PC-9 (cell line): ENCODE results near the gene FBN1. TPM values are rescaled to one million over a fixed set of nuclear protein-coding genes. Genes with fewer than 3 reads are reported as not detected.

Experiments used
- BruUV-seq: library from RNA; stranded (reverse); fragments of 400-500 nt; replicated peaks from 2 replicates; lab custom pipeline; 2021; lab: Mats Ljungman, UMichigan
- CTCF ChIA-PET: fragments of 300-600 bp; sonication (Branson Sonifier 250); formaldehyde crosslinking; loops from one replicate; lab custom pipeline; 2022; ENCODE audit warnings: antibody characterized with exemption; lab: Charles Lee
- POLR2A ChIA-PET: fragments of 300-600 bp; sonication (Branson Sonifier 250); formaldehyde crosslinking; loops from one replicate; lab custom pipeline; 2022; ENCODE audit warnings: antibody characterized with exemption; ENCODE audit not compliant: unreplicated experiment; lab: Charles Lee
- DNase-seq, 2 experiments: peaks; one replicate each; pipeline versions ENCODE4 v3.0.0 to v3.0.0-alpha.2; 2015 to 2022; ENCODE audit warnings: mixed read lengths in 1 of 2
- H2AFZ ChIP-seq: fragments of 200-600 bp; sonication (generic); 2 replicates; pipeline ENCODE4 v1.8.1; 2017; ENCODE audit warnings: antibody characterized with exemption
- H3F3A ChIP-seq: fragments of 200-600 bp; sonication (generic); 2 replicates; pipeline ENCODE4 v1.8.1; 2017; ENCODE audit warnings: antibody characterized with exemption, mild to moderate bottlenecking, low read depth; ENCODE audit not compliant: insufficient read depth
- H3K27ac ChIP-seq: fragments of 200-600 bp; sonication (generic); 2 replicates; pipeline ENCODE4 v1.6.1; 2016; ENCODE audit warnings: mixed run types
- H3K27me3 ChIP-seq: fragments of 200-600 bp; sonication (generic); 2 replicates; pipeline ENCODE4 v1.6.1; 2016; ENCODE audit warnings: low read depth, mixed run types; ENCODE audit not compliant: insufficient read depth
- H3K36me3 ChIP-seq: fragments of 200-600 bp; sonication (generic); 2 replicates; pipeline ENCODE4 v1.6.1; 2016; ENCODE audit warnings: low read depth, mixed run types
- H3K4me1 ChIP-seq: fragments of 200-600 bp; sonication (generic); replicated peaks from 2 replicates; pipeline ENCODE4 v1.6.1; 2016; ENCODE audit warnings: mixed run types; ENCODE audit not compliant: insufficient read depth
- H3K4me2 ChIP-seq: fragments of 200-600 bp; sonication (generic); 2 replicates; pipeline ENCODE4 v1.6.1; 2017; ENCODE audit warnings: mixed run types
- H3K4me3 ChIP-seq: fragments of 200-600 bp; sonication (generic); 2 replicates; pipeline ENCODE4 v1.6.1; 2016; ENCODE audit warnings: mixed run types
- H3K79me2 ChIP-seq: fragments of 200-600 bp; sonication (generic); 2 replicates; pipeline ENCODE4 v1.6.1; 2017; ENCODE audit warnings: low read depth, mixed run types
- H3K9me2 ChIP-seq: fragments of 200-600 bp; sonication (generic); 2 replicates; pipeline ENCODE4 v1.8.1; 2017; ENCODE audit warnings: mild to moderate bottlenecking; ENCODE audit not compliant: insufficient read depth
- H3K9me3 ChIP-seq: fragments of 200-600 bp; sonication (generic); 2 replicates; pipeline ENCODE4 v1.8.1; 2016; ENCODE audit warnings: low read depth; ENCODE audit not compliant: insufficient read depth
- H4K20me1 ChIP-seq: fragments of 200-600 bp; sonication (generic); 2 replicates; pipeline ENCODE4 v1.8.1; 2017; ENCODE audit not compliant: insufficient read depth
- EZH2 ChIP-seq: fragments of 200-600 bp; sonication (generic); IDR thresholded peaks from 2 replicates; pipeline ENCODE4 v1.8.0; 2017; ENCODE audit warnings: antibody characterized with exemption, low read depth
- intact Hi-C: fragments of 100-400 bp; cut with micrococcal nuclease; formaldehyde crosslinking; loops from one replicate; pipeline ENCODE4 v1.10.0; 2022; ENCODE audit not compliant: unreplicated experiment
- total RNA-seq: library from RNA; stranded (reverse); gene quantifications from 2 replicates; pipeline ENCODE4 v1.2.3, GENCODE V29; 2021
- TF ChIP-seq, protein P1 (sequence below): fragments of 200-600 bp; sonication (generic); conservative IDR thresholded peaks from 2 replicates; pipeline ENCODE4 v1.6.1; 2017; ENCODE audit warnings: mixed run types, antibody characterized with exemption, mild to moderate bottlenecking, moderate library complexity

The FBN1 gene
- total RNA-seq, 1 experiment from 2014 or later = 1.3 TPM

DNA sequence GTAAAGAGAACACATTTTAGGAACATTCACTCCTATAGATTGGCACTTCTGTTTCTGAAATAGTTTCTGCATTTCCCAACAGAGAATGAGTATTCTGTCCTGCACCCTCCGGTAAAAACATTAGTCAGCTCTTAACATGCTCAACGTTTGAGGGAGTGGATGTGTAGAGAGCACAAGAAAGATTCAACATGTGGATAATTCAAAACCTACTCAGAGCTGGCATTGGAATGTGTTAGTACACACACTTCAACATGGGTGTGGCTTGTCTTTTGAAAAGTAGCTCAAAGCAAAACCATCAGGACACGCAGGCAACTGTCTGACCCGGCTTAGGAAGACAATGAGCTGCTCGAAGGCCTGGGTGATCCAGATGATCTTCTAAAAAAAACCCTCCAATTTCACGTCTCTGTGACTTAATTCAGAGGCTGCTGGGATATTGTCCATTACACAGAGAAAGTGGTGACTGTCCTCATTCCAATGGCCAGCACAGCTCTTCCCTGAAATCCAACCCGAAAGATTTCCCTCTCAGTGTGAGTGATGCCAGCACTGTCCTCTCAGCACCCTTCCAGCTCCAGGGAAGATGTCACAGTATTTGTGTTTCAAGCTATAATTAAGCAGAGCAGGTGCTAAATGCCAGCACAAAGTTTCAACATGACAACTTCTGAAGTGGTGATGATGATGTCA lies 18.1 kb downstream of the FBN1 start:
- intact Hi-C loops = no loop called here
- H3K79me2 ChIP-seq = no peaks in the 10 kb centered on the region

DNA sequence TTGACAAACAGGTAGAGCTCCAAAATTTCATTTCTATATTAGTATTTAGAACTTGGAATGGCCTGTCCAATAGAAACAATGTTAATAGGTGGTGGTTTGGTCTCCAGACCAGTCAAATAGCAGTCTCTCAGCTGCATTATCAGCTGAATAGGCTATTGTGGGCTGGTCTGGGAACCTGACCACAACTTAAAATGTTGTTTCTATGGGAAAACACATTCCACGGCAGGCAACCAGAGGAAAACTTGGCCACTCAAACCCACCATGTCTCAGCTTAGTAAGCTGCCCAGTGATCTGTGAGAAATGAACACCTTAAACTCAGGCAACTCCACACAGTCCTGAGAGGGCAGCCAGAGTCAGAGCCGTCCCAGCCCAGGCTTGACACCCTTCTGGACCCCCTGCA lies 20.4 kb downstream of the FBN1 start:
- no peaks in the 10 kb centered on the region for H3K4me1 ChIP-seq
- no peaks in the 10 kb centered on the region for H3K27me3 ChIP-seq
- intact Hi-C loops = no loop called here
- H3F3A ChIP-seq = no peaks in the 10 kb centered on the region
- BruUV-seq = no TSS peak
- TF ChIP-seq, protein P1, sequence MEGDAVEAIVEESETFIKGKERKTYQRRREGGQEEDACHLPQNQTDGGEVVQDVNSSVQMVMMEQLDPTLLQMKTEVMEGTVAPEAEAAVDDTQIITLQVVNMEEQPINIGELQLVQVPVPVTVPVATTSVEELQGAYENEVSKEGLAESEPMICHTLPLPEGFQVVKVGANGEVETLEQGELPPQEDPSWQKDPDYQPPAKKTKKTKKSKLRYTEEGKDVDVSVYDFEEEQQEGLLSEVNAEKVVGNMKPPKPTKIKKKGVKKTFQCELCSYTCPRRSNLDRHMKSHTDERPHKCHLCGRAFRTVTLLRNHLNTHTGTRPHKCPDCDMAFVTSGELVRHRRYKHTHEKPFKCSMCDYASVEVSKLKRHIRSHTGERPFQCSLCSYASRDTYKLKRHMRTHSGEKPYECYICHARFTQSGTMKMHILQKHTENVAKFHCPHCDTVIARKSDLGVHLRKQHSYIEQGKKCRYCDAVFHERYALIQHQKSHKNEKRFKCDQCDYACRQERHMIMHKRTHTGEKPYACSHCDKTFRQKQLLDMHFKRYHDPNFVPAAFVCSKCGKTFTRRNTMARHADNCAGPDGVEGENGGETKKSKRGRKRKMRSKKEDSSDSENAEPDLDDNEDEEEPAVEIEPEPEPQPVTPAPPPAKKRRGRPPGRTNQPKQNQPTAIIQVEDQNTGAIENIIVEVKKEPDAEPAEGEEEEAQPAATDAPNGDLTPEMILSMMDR = no peak
- no peak for TF ChIP-seq EZH2
- H3K79me2 ChIP-seq = no peaks in the 10 kb centered on the region
- H3K4me2 ChIP-seq = no peak overlapping the region
- no peak overlapping the region for H3K4me3 ChIP-seq
- H3K9me3 ChIP-seq = no peaks in the 10 kb centered on the region
- no peaks in the 10 kb centered on the region for H4K20me1 ChIP-seq
- no peak overlapping the region for H2AFZ ChIP-seq
- no peaks in the 10 kb centered on the region for H3K9me2 ChIP-seq
- no peaks in the 10 kb centered on the region for H3K36me3 ChIP-seq
- H3K27ac ChIP-seq = no peak overlapping the region
- POLR2A ChIA-PET = no interaction called here
- CTCF ChIA-PET = no interaction called here
- no peak for DNase-seq

More for the DNA sequence above, 18.1 kb downstream of the FBN1 start:
- Histone ChIP-seq H3K36me3 (no peaks in the 10 kb centered on the region), H3K27ac (no peak overlapping the region), H3K4me2 (no peak overlapping the region), H3K4me1 (no peaks in the 10 kb centered on the region), H3K9me3 (no peaks in the 10 kb centered on the region), H3F3A (no peaks in the 10 kb centered on the region), H3K4me3 (no peak overlapping the region), H3K9me2 (no peaks in the 10 kb centered on the region), H2AFZ (no peak overlapping the region), H4K20me1 (no peaks in the 10 kb centered on the region), H3K27me3 (no peaks in the 10 kb centered on the region)
- DNase-seq = no peak
- CTCF ChIA-PET = no interaction called here
- no TSS peak for BruUV-seq
- TF ChIP-seq EZH2 = no peak
- TF ChIP-seq, protein P1 = no peak
- POLR2A ChIA-PET = no interaction called here

DNA sequence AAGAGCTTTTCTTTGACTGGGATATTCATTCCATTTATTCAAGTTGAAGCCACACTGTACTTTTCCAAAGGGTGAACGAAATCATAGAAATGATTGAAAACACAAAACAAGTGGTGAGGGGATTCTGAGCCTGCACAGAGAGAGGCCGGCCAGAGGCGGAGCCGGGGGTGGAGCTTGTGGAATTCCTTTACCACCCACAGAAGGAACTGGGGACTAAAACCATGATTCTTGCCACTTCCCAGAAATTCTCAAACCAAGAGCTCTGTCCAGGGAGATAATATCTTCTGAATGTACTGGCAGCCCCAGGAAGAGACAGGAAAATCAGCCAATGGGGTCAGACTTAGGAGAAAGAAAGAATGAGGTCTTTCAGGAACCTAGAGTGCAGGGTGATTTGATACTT lies 20.8 kb downstream of the FBN1 start:
- no TSS peak for BruUV-seq
- ChIA-PET POLR2A (no interaction called here), CTCF (no interaction called here)
- intact Hi-C loops = no loop called here
- Histone ChIP-seq H4K20me1 (no peaks in the 10 kb centered on the region), H3K36me3 (no peaks in the 10 kb centered on the region), H3K27me3 (no peaks in the 10 kb centered on the region), H3K4me3 (no peak overlapping the region), H2AFZ (no peak overlapping the region), H3K9me2 (no peaks in the 10 kb centered on the region), H3F3A (no peaks in the 10 kb centered on the region), H3K4me2 (no peak overlapping the region), H3K27ac (no peak overlapping the region), H3K79me2 (no peaks in the 10 kb centered on the region), H3K4me1 (no peaks in the 10 kb centered on the region), H3K9me3 (no peaks in the 10 kb centered on the region)
- TF ChIP-seq, protein P1 = no peak
- no peak for TF ChIP-seq EZH2
- DNase-seq = no peak
